GM12878 (cell line): ENCODE data around the gene ELP2.

Source experiments
- NFXL1 ChIP-seq: fragments of 450-650 bp; IDR thresholded peaks from 2 replicates; pipeline ENCODE4 v1.6.1; 2017; ENCODE audit warnings: antibody characterized with exemption, mild to moderate bottlenecking, borderline replicate concordance
- POLR2AphosphoS5 ChIP-seq: IDR thresholded peaks from 2 replicates; pipeline ENCODE4 v1.6.1; 2011; ENCODE audit warnings: mild to moderate bottlenecking, low read length, inconsistent platforms
- TF ChIP-seq, protein P1 (sequence below), 3 experiments: IDR thresholded peaks in 2 of 3; conservative IDR thresholded peaks in 1 of 3; 2 replicates each; pipeline ENCODE4 v1.5.1; 2011; ENCODE audit warnings: low read depth in 3 of 3, low read length in 3 of 3, mild to moderate bottlenecking in 3 of 3, control low read depth in 2 of 3, moderate library complexity in 2 of 3, inconsistent platforms in 1 of 3, mixed read lengths in 1 of 3; ENCODE audit not compliant: control insufficient read depth in 2 of 3, insufficient read depth in 1 of 3; ENCODE audit errors: extremely low read depth in 1 of 3

GRCh38 chr18:36179562-36180355 is 50.1 kb downstream of the ELP2 start:
- TF ChIP-seq POLR2AphosphoS5: no peak
- no peak for TF ChIP-seq NFXL1
- TF ChIP-seq, protein P1, sequence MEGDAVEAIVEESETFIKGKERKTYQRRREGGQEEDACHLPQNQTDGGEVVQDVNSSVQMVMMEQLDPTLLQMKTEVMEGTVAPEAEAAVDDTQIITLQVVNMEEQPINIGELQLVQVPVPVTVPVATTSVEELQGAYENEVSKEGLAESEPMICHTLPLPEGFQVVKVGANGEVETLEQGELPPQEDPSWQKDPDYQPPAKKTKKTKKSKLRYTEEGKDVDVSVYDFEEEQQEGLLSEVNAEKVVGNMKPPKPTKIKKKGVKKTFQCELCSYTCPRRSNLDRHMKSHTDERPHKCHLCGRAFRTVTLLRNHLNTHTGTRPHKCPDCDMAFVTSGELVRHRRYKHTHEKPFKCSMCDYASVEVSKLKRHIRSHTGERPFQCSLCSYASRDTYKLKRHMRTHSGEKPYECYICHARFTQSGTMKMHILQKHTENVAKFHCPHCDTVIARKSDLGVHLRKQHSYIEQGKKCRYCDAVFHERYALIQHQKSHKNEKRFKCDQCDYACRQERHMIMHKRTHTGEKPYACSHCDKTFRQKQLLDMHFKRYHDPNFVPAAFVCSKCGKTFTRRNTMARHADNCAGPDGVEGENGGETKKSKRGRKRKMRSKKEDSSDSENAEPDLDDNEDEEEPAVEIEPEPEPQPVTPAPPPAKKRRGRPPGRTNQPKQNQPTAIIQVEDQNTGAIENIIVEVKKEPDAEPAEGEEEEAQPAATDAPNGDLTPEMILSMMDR (IDR thresholded peaks at IDR 0.05 in 2 of 3, conservative IDR thresholded peaks at IDR 0.05 in 1 of 3; ENCODE audit: control insufficient read depth in 2 of 3, extremely low read depth in 1 of 3, insufficient read depth in 1 of 3, low read depth in 3 of 3, low read length in 3 of 3): no peak
